Measurements from ENCODE around the gene STRA6.

STRA6 gene

DNA sequence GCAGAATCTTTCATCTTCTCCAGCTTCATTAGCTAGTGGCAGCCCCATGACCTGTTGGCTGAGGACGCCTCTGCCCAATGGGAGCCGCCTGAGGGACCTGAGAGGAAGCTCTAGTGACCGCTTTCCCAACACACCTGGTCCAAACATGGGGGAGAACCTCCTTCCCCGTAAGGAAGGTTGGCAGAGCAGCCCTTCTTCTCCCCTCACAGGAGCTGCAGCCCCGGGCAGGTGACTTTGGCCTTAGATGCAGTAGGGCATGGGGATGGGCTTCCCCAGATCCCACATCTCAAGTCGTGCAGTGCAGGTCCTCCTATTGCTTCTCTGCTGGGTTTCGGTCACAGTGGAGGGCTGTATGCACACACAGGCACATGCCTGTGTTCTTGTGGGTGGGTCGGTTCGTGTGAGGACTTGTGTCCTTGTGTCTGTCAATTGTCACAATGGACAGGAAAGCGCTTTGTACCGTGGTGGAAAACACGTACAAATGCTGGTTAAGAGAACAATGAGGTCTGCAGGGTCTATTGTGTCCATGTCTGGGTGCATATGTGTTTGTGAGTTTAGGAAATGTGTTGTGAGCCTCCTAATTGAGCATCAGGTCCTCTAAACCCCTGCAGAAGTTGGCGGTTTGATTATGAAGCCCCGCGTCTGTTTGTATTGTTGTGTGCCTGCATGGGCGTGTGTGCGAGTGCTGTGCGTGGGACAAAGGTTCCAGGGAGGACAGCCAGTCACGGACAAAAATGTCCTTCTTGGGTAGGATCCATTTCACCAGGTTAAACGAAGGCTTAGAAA, 70.8 kb downstream of the STRA6 start:
- no peak for DNase-seq (ENCODE audit: low read depth in 3 of 3)

DNA sequence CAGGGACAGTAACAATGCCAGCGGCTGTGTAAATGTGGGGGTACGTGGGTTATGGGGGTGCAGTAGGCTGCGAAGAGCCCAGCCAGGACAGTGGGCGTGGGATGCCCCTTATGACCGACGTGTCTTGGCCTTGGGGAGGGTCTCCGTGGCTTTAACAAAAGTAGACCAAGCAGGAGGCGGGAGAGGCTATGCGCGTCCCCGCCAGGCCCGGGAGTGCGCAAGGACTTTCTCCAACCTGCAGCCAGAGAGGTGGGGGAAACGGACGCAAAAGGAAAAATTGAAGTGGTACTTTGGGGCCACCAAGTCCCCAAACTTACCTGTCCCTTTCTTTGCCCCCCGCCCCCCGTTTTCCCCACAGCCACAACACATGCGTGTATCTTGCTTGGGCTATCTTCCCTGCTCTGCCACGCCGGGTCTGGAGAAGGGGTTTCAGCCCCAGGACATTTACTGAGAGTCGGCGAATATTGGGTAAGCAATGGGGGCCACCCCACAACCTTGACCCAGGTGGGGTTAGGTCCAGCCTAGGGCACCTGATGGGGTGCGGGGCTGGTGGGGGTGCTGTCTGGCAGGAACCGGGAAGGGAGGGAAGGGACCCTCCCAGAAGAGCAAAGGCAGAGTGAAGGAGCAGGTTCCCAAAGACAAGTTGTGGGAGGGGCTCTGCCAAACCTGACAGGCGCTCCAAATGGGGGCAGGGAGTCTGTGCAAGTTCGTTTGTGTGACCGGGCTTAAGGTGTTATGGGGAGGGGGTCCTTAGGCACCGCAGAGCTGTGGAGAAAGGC, 71.5 kb downstream of the STRA6 start:
- no peak for DNase-seq (ENCODE audit: low read depth in 3 of 3)

DNA sequence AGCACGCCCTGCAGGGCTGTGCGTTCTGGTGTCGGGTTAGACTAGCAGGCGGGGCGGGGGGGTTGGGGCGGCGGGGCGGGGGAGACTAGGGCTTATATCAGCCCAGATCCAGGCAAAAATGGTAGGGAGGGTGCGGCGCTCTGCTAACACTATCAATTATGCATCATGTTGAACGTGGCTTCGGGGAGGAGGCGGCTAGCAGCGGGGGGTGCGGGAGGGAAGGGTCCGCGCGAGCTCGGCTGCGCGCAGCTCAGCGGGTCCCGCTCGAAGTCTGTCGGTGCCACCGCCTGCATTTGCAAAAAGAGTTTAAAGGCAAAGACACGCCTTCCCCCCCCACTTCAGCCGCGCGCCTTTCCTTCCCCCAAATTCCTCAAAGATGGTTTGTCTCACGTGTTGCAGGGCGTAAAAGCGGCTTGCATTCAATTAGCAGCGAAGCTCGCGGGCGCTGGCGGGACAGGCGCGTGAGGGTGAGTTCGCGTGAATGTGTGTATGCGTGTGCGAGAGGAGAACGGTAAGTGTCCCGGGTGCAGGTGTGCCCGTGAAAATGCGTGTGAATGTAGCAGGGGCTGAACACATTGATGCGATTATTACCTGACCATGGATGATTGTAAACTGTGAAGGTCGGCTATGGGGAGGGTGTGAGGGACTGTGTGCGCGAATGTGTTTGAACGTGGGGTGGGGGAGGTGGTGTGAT, 72.3 kb downstream of the STRA6 start, which contains the start of gene ISLR2:
ISLR2 (plus strand) TSS at position 432 of the 694 bp plus-strand sequence. CDS start 2,169 bp downstream, outside the sequence.
- DNase-seq (ENCODE audit: low read depth in 3 of 3), result no peak

DNA sequence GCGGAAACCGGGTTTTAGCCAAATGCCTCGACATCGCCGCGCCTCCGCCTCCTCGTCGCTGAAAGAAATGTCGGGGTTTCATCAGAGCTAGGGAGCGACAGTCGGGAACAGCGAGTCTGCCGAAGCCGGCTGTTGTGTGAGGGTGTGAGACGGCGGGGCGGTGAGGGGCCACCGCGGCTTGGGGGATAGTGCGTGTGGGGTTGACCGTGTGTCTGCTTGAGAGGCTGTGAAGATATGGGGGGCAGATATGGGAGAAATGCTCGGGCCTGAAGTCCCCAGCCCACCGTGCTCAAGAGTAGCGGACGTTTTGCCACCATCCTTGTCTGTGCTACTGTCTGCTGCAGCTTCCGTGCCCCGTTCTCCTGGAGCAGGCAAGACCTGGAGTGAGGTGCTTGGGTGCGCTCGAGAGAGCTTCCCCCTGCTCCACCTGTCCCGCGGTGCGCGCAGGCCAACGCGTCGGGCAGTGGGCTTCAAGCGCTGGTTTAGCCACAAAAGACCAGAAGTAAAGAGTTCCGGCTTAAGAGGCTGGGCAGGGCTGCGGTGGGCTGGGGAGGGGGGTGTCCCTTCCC, 72.9 kb downstream of the STRA6 start:
- no peak for DNase-seq (ENCODE audit: low read depth in 3 of 3)
